H9 (cell line): Measurements from ENCODE around the gene TRIO. TPM values are rescaled to one million over a fixed set of nuclear protein-coding genes. Genes with fewer than 3 reads are reported as not detected.

Experiments used
- DNase-seq: peaks from one replicate; pipeline ENCODE4 v3.0.0-alpha.2; 2017
- H2AFZ ChIP-seq: one replicate; pipeline ENCODE4 v1.6.1; 2013; ENCODE audit warnings: mild to moderate bottlenecking, low read length, control low read depth, moderate library complexity
- H2AK5ac ChIP-seq: 2 replicates; pipeline ENCODE4 v1.6.1; 2013; ENCODE audit warnings: low read length, control low read depth, mixed read lengths; ENCODE audit not compliant: insufficient read length
- H2BK120ac ChIP-seq: one replicate; pipeline ENCODE4 v1.6.1; 2013; ENCODE audit warnings: low read depth, mild to moderate bottlenecking, low read length, control low read depth, inconsistent platforms; ENCODE audit not compliant: poor library complexity, severe bottlenecking
- H2BK12ac ChIP-seq: 2 replicates; pipeline ENCODE4 v1.6.1; 2013; ENCODE audit warnings: low read length, control low read depth, mixed read lengths, low read depth; ENCODE audit not compliant: insufficient read length
- H2BK15ac ChIP-seq: 2 replicates; pipeline ENCODE4 v1.6.1; 2013; ENCODE audit warnings: low read depth, low read length, control low read depth
- H2BK20ac ChIP-seq: one replicate; pipeline ENCODE4 v1.6.1; 2013; ENCODE audit warnings: low read depth, mild to moderate bottlenecking, low read length, control low read depth, inconsistent platforms; ENCODE audit not compliant: poor library complexity, severe bottlenecking
- H2BK5ac ChIP-seq: 2 replicates; pipeline ENCODE4 v1.6.1; 2013; ENCODE audit warnings: low read length, control low read depth, mixed read lengths; ENCODE audit not compliant: insufficient read length
- H3K14ac ChIP-seq: 2 replicates; pipeline ENCODE4 v1.6.1; 2013; ENCODE audit warnings: low read length, control low read depth; ENCODE audit not compliant: insufficient read depth
- H3K18ac ChIP-seq: 2 replicates; pipeline ENCODE4 v1.6.1; 2013; ENCODE audit warnings: low read depth, mild to moderate bottlenecking, mixed read lengths, low read length, control low read depth; ENCODE audit not compliant: insufficient read length
- H3K23ac ChIP-seq: 2 replicates; pipeline ENCODE4 v1.6.1; 2013; ENCODE audit warnings: low read length, control low read depth, mixed read lengths, low read depth; ENCODE audit not compliant: insufficient read length
- H3K23me2 ChIP-seq: 2 replicates; pipeline ENCODE4 v1.6.1; 2013; ENCODE audit warnings: low read depth, mild to moderate bottlenecking, mixed read lengths, low read length, control low read depth; ENCODE audit not compliant: insufficient read length, poor library complexity, severe bottlenecking
- H3K27ac ChIP-seq: 2 replicates; pipeline ENCODE4 v1.5.1; 2013; ENCODE audit warnings: low read length, control low read depth, mixed read lengths, low read depth; ENCODE audit not compliant: insufficient read length
- H3K27me3 ChIP-seq: 2 replicates; pipeline ENCODE4 v1.6.1; 2013; ENCODE audit warnings: low read length, control low read depth, inconsistent platforms; ENCODE audit not compliant: insufficient read depth
- H3K4ac ChIP-seq: 2 replicates; pipeline ENCODE4 v1.6.1; 2013; ENCODE audit warnings: low read depth, mild to moderate bottlenecking, control low read depth, inconsistent platforms, low read length, moderate library complexity
- H3K4me1 ChIP-seq: 2 replicates; pipeline ENCODE4 v1.6.1; 2013; ENCODE audit warnings: low read length, control low read depth, inconsistent platforms; ENCODE audit not compliant: insufficient read depth
- H3K4me2 ChIP-seq: 2 replicates; pipeline ENCODE4 v1.6.1; 2013; ENCODE audit warnings: low read length, control low read depth, mixed read lengths; ENCODE audit not compliant: insufficient read length, insufficient read depth
- H3K56ac ChIP-seq: 2 replicates; pipeline ENCODE4 v1.6.1; 2013; ENCODE audit warnings: low read depth, mild to moderate bottlenecking, mixed read lengths, low read length, control low read depth; ENCODE audit not compliant: insufficient read length
- H3K79me1 ChIP-seq: 2 replicates; pipeline ENCODE4 v1.6.1; 2013; ENCODE audit warnings: low read depth, mild to moderate bottlenecking, moderate library complexity, low read length, control low read depth, inconsistent platforms; ENCODE audit not compliant: insufficient read depth, poor library complexity, severe bottlenecking
- H3K79me2 ChIP-seq: 2 replicates; pipeline ENCODE4 v1.6.1; 2013; ENCODE audit warnings: low read length, control low read depth, inconsistent platforms; ENCODE audit not compliant: insufficient read depth
- H3K9ac ChIP-seq: 2 replicates; pipeline ENCODE4 v1.6.1; 2013; ENCODE audit warnings: low read length, control low read depth, mixed read lengths; ENCODE audit not compliant: insufficient read length; ENCODE audit errors: extremely low read depth
- H3K9me3 ChIP-seq: one replicate; pipeline ENCODE4 v1.6.1; 2013; ENCODE audit warnings: low read depth, low read length, inconsistent platforms; ENCODE audit not compliant: control insufficient read depth
- H3T11ph ChIP-seq: one replicate; pipeline ENCODE4 v1.6.1; 2013; ENCODE audit warnings: mild to moderate bottlenecking, low read length, control low read depth, inconsistent platforms
- H4K20me1 ChIP-seq: one replicate; pipeline ENCODE4 v1.6.1; 2013; ENCODE audit not compliant: control insufficient read depth, insufficient read length, insufficient read depth
- H4K5ac ChIP-seq: 2 replicates; pipeline ENCODE4 v1.6.1; 2013; ENCODE audit warnings: low read depth, mild to moderate bottlenecking, mixed read lengths, low read length, control low read depth; ENCODE audit not compliant: insufficient read length
- H4K8ac ChIP-seq: replicated peaks from 2 replicates; pipeline ENCODE4 v1.6.1; 2013; ENCODE audit warnings: low read length, control low read depth, mixed read lengths, low read depth; ENCODE audit not compliant: insufficient read length
- H4K91ac ChIP-seq: 2 replicates; pipeline ENCODE4 v1.6.1; 2013; ENCODE audit warnings: low read depth, mild to moderate bottlenecking, moderate library complexity, mixed read lengths, low read length, control low read depth; ENCODE audit not compliant: insufficient read length
- H3K27ac Mint-ChIP-seq, 3 experiments: 2 replicates in 2 of 3; 3 replicates in 1 of 3; pipeline ENCODE4 v1.8.0; 2020 to 2021; ENCODE audit warnings: mixed read lengths in 3 of 3, mild to moderate bottlenecking in 1 of 3, moderate library complexity in 1 of 3
- H3K27me3 Mint-ChIP-seq: 2 replicates; pipeline ENCODE4 v1.8.0; 2021; ENCODE audit warnings: low read depth, mild to moderate bottlenecking, moderate library complexity, mixed read lengths
- H3K36me3 Mint-ChIP-seq, 3 experiments: 2 replicates in 2 of 3; 3 replicates in 1 of 3; pipeline ENCODE4 v1.8.0; 2020 to 2021; ENCODE audit warnings: low read depth in 3 of 3, mixed read lengths in 3 of 3; ENCODE audit not compliant: insufficient read depth in 1 of 3
- H3K4me1 Mint-ChIP-seq, 2 experiments: 2 replicates each; pipeline ENCODE4 v1.8.0; 2020; ENCODE audit warnings: mixed read lengths in 2 of 2
- H3K4me3 Mint-ChIP-seq, 2 experiments: 2 replicates in 1 of 2; 3 replicates in 1 of 2; pipeline ENCODE4 v1.8.0; 2020 to 2021; ENCODE audit warnings: mild to moderate bottlenecking in 2 of 2, mixed read lengths in 2 of 2, moderate library complexity in 1 of 2
- H3K9me3 Mint-ChIP-seq, 2 experiments: 2 replicates in 1 of 2; 3 replicates in 1 of 2; pipeline ENCODE4 v1.8.0; 2020; ENCODE audit warnings: mild to moderate bottlenecking in 2 of 2, mixed read lengths in 2 of 2, moderate library complexity in 1 of 2
- WGBS: extraction: QIAGEN DNeasy Blood & Tissue Kit; methylation state at CpG from one replicate; pipeline ENCODE4 v1.1.7; 2013; ENCODE audit warnings: missing lambda C conversion rate, low lambda C conversion rate, mixed read lengths; ENCODE audit not compliant: insufficient read length; ENCODE audit errors: extremely low coverage; 5-methylcytosine and 5-hydroxymethylcytosine counted together
- total RNA-seq: library from RNA; stranded (reverse); gene quantifications from 2 replicates; pipeline ENCODE4 v1.2.1, GENCODE V29; 2021
- TF ChIP-seq, protein P1 (sequence below): fragments of 200-600 bp; sonication (generic); conservative IDR thresholded peaks from 3 replicates; pipeline ENCODE4 v1.8.0; 2021; ENCODE audit warnings: antibody characterized with exemption, mild to moderate bottlenecking

TRIO gene
- total RNA-seq, 1 experiment from 2014 or later = 87.8 TPM

DNA sequence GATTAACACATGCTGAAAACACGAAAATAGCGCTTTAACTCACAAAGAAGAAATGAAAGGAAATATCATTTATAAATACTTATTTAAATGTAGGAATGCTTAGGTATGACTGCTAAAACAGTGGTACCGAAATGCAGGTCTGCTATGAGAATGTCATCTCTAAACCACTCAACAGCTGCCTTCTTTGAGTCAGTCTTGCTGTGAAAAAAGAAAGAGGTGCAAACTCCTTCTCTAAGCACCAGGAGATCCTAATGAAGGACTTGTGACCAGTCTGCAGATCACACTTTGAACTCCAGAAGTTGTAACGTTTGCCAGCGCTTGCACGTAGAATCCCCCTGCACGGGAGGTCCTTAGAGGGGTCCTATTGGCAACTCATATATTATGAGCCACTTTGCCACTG lies 86.6 kb downstream of the TRIO start:
- no peak overlapping the region for H2BK12ac ChIP-seq
- H3K14ac ChIP-seq = no peak overlapping the region; the same call in 1 of the 2 replicates
- peaks cover 12% of the 10 kb centered on the region for H3K79me1 ChIP-seq
- no peaks in the 10 kb centered on the region for H3K9me3 ChIP-seq
- no peak for DNase-seq
- H3K27ac ChIP-seq = no peak overlapping the region
- H3K4me2 ChIP-seq = no peak overlapping the region
- peaks cover 54 to 61% of the 10 kb centered on the region in 2 experiments for H3K4me1 Mint-ChIP-seq
- no peaks in the 10 kb centered on the region for H3K27me3 Mint-ChIP-seq
- no peaks in the 10 kb centered on the region for H3K27me3 ChIP-seq
- H3K27ac Mint-ChIP-seq = peak overlapping the region in 1 of 3 experiments; percentile 46; a peak in 1 of 7 replicates
- no peak overlapping the region for H3K23ac ChIP-seq
- H3K4me1 ChIP-seq = peaks cover 17% of the 10 kb centered on the region
- H4K91ac ChIP-seq = no peak overlapping the region
- H3K18ac ChIP-seq = no peak overlapping the region
- no peak overlapping the region for H4K8ac ChIP-seq
- H3K36me3 Mint-ChIP-seq = no peaks in the 10 kb centered on the region
- no peak overlapping the region for H3K56ac ChIP-seq
- no peak overlapping the region for H2AK5ac ChIP-seq
- H4K20me1 ChIP-seq = no peaks in the 10 kb centered on the region
- peaks cover 21% of the 10 kb centered on the region; the same call in 1 of the 2 replicates for H3K79me2 ChIP-seq
- no peaks in the 10 kb centered on the region for H3K23me2 ChIP-seq
- no peaks in the 10 kb centered on the region for H3K9me3 Mint-ChIP-seq
- H2BK5ac ChIP-seq = no peak overlapping the region
- H2BK120ac ChIP-seq = no peak overlapping the region
- no CpG with 5 or more reads among the region's 7 CpGs for WGBS
- H2BK20ac ChIP-seq = no peak overlapping the region
- no peak overlapping the region for H2AFZ ChIP-seq
- no peak overlapping the region for H4K5ac ChIP-seq
- H3T11ph ChIP-seq = no peak overlapping the region
- no peak overlapping the region for H3K9ac ChIP-seq
- TF ChIP-seq, protein P1, sequence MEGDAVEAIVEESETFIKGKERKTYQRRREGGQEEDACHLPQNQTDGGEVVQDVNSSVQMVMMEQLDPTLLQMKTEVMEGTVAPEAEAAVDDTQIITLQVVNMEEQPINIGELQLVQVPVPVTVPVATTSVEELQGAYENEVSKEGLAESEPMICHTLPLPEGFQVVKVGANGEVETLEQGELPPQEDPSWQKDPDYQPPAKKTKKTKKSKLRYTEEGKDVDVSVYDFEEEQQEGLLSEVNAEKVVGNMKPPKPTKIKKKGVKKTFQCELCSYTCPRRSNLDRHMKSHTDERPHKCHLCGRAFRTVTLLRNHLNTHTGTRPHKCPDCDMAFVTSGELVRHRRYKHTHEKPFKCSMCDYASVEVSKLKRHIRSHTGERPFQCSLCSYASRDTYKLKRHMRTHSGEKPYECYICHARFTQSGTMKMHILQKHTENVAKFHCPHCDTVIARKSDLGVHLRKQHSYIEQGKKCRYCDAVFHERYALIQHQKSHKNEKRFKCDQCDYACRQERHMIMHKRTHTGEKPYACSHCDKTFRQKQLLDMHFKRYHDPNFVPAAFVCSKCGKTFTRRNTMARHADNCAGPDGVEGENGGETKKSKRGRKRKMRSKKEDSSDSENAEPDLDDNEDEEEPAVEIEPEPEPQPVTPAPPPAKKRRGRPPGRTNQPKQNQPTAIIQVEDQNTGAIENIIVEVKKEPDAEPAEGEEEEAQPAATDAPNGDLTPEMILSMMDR = no peak
- no peak overlapping the region for H3K4ac ChIP-seq
- no peak overlapping the region for H2BK15ac ChIP-seq
- H3K4me3 Mint-ChIP-seq = no peak overlapping the region
